Fibroblast of peridontal ligament (primary cell): ENCODE results near the gene CD84.
"Not testable (repeated sequence)": the region's sequence is repeated elsewhere in the genome, so short reads cannot be mapped to it uniquely, and the experiment has no call there.

ENCODE experiments used
- DNase-seq: peaks from one replicate; pipeline ENCODE4 v3.0.0-alpha.2; 2010; ENCODE audit errors: extremely low read depth

The CD84 gene

DNA sequence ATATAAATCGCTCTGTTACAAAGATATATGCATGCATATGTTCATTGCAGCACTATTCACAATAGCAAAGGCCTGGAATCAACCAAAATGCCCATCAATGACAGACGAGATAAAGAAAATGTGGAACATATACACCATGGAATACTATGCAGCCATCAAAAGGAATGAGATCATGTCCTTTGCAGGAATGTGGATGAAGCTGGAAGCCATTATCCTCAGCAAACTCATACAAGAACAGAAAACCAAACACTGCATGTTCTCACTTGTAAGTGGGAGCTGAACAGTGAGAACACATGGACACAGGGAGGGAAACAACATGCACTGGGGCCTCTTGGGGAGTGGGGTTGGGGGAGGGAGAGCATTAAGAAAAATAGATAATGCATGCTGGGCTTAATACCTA lies 61.8 kb downstream of the CD84 start:
- not testable (repeated sequence) for DNase-seq

DNA sequence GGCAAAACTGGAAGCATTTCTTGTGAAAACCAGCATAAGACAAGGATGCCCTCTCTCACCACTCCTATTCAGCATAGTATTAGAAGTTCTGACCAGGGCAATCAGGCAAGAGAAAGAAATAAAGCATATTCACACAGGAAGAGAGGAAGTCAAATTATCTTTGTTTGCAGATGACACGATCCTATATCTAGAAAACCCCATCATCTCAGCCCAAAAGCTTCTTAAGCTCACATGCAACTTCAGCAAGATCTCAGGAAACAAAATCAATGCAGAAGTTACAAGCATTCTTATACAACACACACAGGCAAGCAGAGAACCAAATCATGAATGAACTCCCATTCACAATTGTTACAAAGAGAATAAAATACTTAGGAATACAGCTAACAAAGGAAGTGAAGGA lies 63.4 kb downstream of the CD84 start:
- not testable (repeated sequence) for DNase-seq

DNA sequence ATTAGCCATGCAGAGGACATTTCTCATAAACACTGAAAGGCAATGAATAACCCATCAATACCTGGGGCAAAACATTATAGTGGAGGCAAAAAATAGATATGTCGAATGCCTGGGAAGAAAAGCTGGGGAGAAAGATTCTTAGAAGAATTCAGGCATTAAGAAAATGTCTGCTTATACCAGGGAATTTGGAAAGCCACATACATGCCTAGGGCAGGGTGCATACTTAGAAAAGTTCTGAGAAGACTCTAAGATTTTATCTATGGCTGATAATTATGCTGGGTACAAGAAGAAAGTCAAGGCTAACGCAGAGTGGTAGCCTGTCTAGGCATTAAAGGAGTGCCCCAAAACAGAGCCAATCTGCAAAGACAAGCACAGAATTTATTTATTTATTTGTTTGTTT lies 74.6 kb downstream of the CD84 start:
- no peak for DNase-seq

DNA sequence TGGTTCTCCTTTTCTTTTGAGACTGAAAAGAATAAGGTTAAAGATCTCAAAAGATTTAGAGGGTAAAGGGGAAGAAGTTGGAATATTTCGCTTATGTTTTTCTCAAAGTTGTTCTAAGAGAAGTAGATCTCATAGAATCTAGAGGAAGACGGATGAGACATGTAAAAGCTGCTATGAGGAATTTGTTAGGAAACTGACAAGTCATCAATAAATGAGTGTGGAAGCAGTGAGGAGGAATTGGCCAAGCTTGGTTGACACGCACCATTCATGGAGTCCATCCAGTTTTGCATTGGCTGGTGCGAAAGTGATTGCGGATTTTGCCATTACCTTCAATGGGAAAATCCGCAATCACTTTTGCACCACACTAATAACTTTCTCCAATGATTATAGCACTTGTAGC lies 76.2 kb downstream of the CD84 start:
- DNase-seq: no peak

DNA sequence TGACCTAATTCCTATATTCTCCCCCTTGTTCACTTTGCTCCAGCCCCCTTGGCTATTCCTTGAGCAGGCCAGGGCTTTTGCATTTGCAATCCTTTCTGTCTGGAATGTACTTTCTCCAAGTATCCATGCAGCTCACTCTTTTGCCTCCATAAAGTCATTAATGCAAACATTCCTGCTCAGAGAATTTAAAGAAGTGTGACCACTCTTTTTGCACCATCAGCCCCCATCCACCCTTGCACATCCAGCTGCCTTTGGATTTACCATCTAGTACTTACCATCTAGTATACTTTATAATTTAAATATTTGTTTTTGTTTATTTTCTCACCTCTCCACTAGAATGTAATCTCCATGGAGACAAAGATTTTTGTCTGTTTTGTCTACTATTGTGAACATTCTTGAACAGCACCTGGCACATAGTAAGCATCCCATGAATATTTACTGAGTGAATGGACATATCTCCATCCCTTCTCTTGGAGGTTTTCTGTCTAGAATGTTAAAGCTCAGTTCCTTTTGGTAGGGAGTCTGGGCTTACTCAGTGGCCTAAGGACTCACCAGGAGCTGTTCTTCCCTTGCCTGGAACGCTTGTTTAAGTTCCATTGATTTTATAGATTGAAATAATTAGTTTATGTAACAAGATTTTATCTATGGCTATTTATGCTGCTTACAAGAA lies 78.8 kb downstream of the CD84 start:
- no peak for DNase-seq

DNA sequence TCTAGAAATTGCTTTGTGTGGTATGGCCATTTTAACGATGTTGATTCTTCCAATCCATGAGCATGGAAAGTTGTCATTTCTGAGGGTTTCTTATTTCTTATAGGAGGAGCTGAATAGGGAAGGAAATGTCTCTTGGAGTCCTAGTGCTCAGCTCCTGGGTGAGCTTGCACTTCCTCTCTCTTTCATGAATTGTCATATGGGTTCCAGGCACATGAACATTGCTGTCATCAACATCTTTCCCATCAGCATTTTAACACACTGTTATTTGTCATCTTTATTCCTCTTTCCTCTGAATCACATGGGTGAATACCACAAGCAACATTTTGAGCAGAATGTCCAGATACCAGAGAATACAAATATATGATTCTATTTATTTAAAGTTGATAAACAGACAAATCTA lies 79.7 kb downstream of the CD84 start:
- no peak for DNase-seq

DNA sequence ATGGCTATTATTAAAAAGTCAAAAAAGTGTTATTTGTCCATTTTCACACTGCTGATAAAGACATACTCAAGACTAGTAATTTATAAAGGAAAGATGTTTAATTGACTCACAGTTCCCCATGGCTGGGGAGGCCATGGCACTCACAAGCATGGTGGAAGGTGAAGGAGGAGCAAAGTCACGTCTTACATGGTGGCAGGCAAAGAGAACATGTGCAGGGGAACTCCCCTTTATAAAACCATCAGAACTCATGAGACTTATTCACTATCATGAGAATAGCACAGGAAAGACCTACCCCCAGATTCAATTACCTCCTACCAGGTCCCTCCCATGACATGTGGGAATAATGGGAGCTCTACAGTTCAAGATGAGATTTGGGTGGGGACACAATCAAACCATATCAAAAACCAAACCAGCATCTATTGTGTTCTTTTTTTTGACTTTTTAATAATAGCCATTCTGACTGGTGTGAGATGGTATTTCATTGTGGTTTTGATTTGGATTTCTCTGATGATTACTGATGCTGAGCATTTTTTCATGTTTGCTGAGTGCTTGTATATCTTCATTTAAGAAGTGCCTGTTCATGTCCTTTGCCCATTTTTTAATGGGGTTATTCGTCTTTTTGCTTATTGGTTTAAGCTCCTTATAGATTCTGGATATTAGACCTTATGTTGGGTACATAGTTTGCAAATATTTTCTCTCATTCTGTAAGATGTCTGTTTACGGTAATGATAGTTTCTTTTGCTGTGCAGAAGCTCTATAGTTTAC lies 80.8 kb downstream of the CD84 start:
- DNase-seq: not testable (repeated sequence)

DNA sequence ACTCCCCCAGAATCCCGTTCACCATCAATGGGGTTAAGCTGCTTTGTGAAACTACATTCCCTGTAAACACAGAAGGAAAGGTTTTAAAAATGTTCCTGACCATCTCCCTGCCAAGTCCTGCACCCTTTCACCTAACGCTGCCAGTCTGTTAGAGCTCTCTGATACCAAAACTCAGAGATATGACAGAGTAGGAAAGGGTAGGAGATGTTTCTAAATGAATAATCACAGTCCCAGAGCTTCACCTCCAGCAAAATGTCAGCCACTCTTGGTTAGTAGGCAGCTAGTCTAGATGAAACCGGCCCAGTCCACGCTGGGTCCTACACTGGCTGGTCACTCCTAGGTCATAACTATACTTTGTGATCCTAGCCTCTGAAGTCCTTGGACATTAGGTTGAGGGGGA lies 83.0 kb downstream of the CD84 start:
- DNase-seq: no peak

DNA sequence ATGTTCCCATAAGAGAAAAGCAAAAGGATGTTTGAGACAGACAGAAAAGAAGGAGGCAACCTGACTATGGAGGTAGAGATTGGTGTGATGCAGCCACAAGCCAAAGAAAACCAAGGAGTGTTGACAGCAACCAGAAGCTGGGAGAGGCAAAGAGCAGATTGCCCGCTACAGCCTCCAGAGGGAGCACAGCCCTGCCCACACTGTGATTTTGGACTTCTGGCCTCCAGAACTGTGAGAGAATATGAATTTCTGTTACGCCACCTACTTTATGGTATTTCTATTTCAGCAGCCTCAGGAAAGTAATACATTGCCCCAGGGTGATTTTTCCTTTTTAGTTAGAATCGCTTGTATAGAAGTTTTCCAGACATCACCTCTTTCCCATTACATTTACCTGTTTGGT lies 84.7 kb downstream of the CD84 start:
- DNase-seq: no peak

DNA sequence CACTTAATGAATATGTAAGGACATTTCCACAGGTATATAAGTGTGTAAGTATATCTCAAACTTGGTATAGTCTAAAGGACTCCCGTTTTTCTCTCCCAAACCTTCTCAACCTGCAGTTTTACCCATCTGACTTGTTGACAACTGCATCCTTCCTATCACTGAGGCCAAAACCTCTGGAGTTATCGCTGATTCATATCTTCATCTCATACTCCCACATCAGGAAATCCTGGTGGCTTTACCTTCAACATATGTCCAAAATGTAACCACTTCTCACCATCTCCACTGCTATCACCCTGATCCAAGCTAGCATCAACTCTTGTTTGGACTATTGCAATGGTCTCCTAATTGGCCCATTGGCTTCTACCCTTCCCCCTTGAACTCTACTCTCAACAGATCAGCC lies 86.7 kb downstream of the CD84 start:
- DNase-seq: no peak

DNA sequence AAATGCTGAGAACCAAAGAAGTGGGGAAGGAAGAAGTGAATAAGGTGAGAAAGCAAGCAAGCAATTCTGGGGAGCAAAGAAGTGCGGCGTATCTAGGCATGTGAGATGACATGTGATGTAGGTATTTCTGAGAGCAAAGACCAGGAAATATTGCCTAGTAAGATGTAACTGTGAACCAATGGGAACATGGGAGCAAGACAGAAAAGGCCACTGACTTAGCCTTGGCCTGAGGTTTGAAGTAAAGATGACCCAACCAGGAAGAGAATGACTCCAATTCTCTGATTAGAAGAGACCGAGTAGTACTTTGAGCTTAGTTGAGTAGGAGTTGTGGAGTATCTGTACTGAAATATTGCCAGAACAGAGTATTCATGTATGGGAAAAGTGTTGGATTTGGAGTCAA lies 87.3 kb downstream of the CD84 start:
- no peak for DNase-seq
